HG02884 (cell line): Measurements from ENCODE around the gene SIT1.

Source experiments
- ATAC-seq: cut with Tn5 transposase; IDR thresholded peaks from one replicate; pipeline ENCODE4 v1.9.1; 2021; ENCODE audit warnings: mild to moderate bottlenecking, moderate library complexity; ENCODE audit not compliant: unreplicated experiment

SIT1 gene

DNA sequence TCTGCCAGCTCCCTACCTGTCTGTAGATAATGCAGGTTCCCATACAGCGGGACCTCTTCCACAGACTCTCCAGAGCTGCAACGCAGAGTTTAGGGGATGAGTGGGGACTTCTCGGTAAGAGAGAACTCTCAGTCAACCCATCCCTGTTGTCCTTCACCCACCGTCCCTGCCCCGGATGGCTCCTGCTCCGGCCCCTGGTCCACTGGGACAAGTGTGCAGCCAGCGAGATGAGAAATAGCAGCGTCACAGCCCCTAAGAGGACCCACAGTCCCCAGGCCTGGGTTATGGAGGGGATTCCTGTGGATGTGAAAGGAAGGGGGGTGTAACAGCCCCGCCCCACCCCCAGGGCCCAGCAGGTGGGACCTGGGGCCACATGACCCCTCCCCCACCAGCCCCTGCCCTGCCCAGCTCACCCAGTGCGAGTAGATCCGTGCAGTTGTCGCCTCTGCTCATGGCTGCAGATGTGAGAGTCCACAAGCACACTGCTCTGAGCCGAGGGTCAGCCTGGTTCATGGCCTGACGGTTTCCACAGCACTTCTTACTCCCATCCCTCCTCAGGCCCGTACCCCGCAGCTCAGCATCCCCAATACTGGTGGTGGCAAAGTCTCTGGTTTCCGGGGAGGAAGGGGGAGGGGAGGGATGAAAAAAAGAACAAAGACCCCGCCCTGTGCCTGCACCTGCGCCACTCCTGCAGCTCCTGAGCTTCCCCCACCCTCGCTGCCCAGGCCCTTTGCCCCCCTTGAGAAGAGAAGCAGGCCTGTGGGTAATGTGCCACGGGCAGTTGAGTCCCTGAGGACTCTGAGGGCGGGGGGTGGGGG lies at the start of gene SIT1:
Gene SIT1 (minus strand): TSS at position 591 of the 818 bp plus-strand sequence. CDS start 78 bp downstream, at position 513.
- ATAC-seq, result no peak

DNA sequence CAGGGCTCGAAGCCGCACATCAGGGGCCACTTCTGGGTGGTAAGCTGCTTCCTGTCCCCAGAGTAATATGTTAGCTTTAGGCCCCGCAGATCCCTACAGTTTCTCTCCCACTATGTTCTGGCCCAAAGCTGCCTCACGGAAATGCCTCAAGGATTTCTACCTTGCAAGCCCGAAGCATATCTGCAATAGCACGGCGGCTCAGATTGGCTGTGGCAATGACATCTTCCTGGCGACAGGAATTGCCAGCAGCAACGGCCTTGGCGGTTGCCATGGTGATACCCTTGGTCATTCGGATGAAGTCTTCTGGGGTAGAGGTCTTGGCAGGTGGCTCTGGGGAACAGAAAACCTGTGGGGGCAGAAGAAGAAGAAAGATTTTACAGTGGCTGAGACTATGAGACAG lies 49.3 kb upstream of the SIT1 start:
- no peak for ATAC-seq

- ATAC-seq, result no peak
Measured at GRCh38 chr9:35698231-35698630, 47.5 kb upstream of the SIT1 start.

DNA sequence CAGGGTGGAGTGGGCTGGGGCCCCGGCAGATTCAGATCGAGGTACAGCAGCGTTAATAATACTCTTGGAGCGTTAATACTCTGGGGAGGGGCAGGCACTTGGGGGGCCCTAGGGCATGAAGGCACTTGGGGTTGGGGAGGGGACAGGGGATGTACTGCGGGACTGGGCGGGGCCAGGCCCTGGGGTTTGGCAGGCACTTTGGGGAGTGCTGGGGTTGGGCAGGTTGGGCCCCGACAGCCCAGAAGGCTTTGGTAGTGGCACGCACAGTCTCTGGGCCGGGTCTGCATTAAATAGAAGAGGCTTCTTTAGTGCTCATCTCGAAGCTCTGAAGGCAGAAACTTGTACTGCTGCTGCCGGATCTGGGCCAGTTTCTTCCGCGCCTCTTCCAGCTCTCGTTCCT lies 46.8 kb upstream of the SIT1 start:
- no peak for ATAC-seq

DNA sequence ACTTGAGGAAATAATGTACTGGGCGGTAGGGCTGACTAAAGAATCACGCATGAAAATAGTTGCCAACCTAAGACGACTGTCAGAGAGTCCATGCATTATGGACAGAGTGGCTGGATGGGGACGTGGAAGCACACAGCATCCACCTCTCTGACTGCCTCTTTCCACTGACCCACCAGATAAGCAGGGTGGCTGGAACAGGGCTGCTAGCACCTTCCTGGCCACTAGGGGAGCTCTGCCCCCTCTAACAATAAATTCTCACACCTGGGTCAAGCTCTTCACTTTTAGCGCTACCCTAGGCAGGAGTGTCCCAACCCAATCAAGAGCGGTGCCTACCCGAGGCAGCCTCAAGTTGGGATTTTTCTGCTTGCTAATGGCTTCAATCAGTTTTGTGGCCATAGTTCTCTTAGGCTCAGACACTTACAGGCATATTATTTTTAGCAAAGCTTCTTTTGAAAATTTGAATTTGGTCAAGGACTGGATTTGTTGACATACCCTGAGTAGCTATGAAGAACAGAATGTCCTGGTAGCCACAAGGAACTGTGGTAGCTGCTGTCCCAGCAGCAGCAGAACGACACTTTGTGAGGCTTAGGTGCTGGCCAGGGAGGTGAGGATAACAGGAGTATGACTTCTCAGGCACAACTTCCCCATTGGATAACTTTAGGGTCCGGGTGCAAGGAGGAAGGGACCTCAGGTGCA lies 45.9 kb upstream of the SIT1 start:
- ATAC-seq, result no peak

DNA sequence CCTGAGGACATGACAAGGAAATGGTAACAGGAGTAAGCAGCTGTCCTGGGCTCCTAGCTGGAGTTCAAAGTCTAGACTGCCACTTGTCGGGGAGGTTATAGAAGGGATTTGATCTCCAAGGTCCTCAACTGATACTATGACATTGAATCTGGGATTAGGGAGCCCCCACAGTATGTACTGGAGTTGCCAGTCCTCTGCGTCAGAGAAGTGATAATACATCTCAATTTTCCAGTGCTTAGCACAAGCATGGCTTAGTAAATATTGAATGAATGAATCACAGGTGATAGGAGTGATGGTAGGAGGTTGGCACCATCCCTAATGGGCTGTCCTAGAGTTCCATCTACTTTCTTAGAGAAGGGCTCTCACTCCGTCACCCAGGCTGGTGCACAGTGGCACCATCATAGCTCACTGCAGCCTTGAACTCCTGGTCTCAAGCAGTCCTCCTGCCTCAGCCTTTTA lies 45.2 kb upstream of the SIT1 start:
- ATAC-seq, result no peak

- ATAC-seq, result no peak
Measured at GRCh38 chr9:35691757-35692301, 41.1 kb upstream of the SIT1 start.

GRCh38 chr9:35691334-35691650 lies 40.6 kb upstream of the SIT1 start:
- ATAC-seq, result no peak

GRCh38 chr9:35690614-35691333 lies 40.0 kb upstream of the SIT1 start:
- ATAC-seq, result no peak

GRCh38 chr9:35690294-35690613 lies 39.5 kb upstream of the SIT1 start:
- ATAC-seq, result no peak

GRCh38 chr9:35689542-35690293 lies 39.0 kb upstream of the SIT1 start, which contains the start of gene TPM2:
Gene TPM2, minus strand, starts transcription at chr9:35689925. Its CDS starts 108 bp downstream, at chr9:35689817.
- no peak for ATAC-seq

DNA sequence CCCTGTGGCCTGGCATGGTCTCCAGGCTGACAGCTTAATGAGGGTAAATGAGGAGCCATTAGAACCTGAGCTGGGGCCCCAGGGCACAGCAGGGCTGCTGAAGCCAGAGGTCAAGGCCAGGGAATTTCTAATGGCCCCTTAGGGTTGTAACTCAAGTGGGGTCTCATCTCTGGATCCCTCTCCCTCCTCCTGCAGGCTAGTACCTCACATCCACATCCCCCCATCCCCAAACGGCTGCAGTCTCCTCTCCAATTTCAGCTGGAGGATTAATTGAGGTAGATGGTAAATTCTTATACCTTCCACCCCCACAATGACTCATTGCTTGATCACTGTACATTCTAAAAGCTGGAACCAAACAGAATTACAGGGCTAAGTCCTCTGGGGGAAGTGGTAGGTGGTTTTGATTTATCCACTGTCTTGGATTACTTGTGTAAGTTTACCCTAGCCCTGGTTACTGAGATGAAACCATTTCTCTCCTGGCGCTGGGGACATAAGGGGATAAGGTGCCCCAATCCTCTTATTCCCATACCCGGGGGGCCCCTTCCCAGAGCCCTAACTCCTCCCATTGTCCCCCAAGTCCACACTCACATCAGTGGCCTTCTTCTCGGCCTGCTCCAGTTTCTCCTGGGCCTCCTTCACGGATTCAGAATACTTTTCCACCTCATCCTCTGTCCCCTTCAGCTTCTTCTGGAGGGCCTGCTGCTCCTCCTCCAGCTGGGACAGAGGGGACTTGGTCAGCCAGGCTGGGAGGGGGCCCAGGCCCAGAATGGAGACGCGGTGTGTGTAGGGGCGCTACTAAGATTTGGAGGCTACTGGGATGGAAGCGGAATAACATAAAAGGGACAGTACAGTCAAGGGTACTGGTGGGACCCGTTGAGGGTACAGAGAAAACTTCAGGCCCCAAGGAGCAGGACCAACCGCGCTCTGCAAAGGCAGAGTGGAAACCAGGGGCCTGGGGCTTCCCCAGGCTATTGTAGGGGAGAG lies 38.1 kb upstream of the SIT1 start:
- ATAC-seq, result no peak

- ATAC-seq, result no peak
Measured at GRCh38 chr9:35687972-35688557, 37.3 kb upstream of the SIT1 start.

- ATAC-seq, result no peak
Measured at GRCh38 chr9:35687306-35687705, 36.6 kb upstream of the SIT1 start.

- no peak for ATAC-seq
Measured at GRCh38 chr9:35686222-35687203, 35.8 kb upstream of the SIT1 start.

- no peak for ATAC-seq
Measured at GRCh38 chr9:35685506-35685905, 34.8 kb upstream of the SIT1 start.

- ATAC-seq, result no peak
Measured at GRCh38 chr9:35684921-35685320, 34.2 kb upstream of the SIT1 start.

- ATAC-seq, result no peak
Measured at GRCh38 chr9:35683323-35683722, 32.6 kb upstream of the SIT1 start.
